Adrenal gland (tissue), 5 donors: ENCODE results near the gene ANKRD13A.

ENCODE experiments used
- CTCF ChIP-seq, 6 experiments: fragments of 450-650 bp in 4 of 6; fragments of 200-600 bp in 2 of 6; sonication (generic) in 1 of 6; IDR thresholded peaks; 1 replicate in 5 of 6; 2 replicates in 1 of 6; pipeline versions ENCODE4 v1.5.1 to v1.8.0; 2016 to 2021; ENCODE audit warnings: antibody characterized with exemption in 6 of 6, mild to moderate bottlenecking in 2 of 6, moderate library complexity in 1 of 6
- POLR2A ChIP-seq, 2 donors: fragments of 450-650 bp; IDR thresholded peaks; one replicate each; pipeline ENCODE4 v1.6.1; 2017; ENCODE audit warnings: antibody characterized with exemption in 2 of 2, mild to moderate bottlenecking in 2 of 2, moderate library complexity in 1 of 2
- donor health status: DM: no; HTN: no; CAD: no.

GRCh38 chr12:109994401-109995175 is 4.6 kb upstream of the ANKRD13A start:
- no peak for TF ChIP-seq CTCF (IDR thresholded peaks at IDR 0.05)
- no peak for TF ChIP-seq POLR2A (IDR thresholded peaks at IDR 0.05)
